HG02588 (cell line): Measurements from ENCODE around the gene REM2.
A peak's percentile ranks its signal among the peaks of the same experiment; 100 is the strongest.

Experiments
- ATAC-seq: cut with Tn5 transposase; IDR thresholded peaks from one replicate; pipeline ENCODE4 v1.9.1; 2021; ENCODE audit warnings: mild to moderate bottlenecking, moderate library complexity; ENCODE audit not compliant: unreplicated experiment

REM2 gene

DNA sequence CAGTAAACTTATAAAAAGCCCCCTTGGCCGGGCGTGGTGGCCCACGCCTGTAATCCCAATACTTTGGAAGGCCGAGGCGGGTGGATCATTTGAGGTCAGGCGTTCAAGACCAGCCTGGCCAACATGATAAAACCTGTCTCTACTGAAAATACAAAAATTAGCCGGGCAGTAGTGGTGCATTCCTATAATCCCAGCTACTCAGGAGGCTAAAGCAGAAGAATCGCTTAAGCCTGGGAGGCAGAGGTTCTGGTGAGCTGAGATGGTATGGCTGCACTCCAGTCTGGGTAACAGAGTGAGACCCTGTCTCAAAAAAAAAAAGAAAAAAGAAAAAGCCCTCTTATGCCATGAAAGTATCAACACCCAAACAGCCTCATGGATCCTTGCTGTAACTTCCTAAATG, 42.5 kb downstream of the REM2 start:
- no peak for ATAC-seq

DNA sequence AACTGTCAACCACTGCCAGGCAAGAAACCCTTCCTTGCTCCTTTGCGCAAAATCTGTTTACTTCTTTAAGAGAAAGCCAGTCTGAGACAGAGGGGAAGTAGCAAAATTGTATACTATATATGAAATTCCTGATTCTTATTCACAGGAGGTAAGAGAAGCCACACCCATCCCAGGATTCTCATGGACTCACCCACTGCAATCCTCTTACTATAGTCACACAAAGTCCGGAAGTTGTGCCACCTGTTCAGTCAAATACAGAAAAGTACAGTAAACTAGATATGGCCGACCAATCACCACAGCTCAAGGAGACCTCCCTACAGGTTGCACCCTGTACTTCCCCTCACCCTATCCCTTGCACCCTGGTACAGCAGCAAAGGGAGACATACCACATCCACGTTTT, 43.3 kb downstream of the REM2 start:
- ATAC-seq = no peak

DNA sequence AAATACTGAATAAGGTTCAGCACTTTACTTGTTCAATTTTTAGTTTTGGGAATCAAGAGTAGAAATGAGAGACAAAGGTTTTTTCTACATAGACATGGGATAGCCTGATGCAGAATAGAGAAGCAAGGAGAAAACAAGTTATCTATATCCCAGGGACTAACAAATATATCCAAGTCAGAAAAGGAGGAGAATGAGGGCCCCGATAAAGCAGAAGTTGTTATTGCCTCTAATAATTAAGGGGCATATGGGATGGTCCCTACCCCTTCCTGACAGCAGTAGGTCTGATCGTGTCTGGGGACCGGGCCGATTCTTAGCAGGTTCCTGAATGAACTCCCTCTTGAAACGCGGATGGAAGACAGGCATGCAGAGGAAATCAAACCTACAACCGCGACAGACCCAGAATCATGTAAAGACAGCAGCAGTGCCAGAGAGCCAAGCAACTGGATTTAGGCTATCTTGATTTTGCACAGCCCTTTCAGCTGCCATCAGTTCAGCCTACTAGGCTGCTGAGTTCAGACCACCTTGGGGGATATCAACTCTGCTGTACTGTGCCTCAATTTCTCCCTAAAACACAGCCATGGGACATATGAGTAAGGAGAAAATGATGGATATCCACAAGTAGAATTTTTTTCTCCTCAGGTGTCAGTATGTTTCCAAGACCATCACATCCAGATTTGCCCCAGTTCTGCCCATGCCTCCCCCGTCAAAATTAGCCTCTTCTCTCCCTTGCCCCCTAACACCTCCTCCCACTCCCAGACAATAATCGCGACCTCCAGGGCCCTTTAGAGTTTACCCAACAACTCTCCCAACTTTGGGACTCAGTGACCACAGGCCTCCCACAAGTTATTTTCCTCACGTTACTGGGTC, 45.4 kb downstream of the REM2 start:
- ATAC-seq = no peak

DNA sequence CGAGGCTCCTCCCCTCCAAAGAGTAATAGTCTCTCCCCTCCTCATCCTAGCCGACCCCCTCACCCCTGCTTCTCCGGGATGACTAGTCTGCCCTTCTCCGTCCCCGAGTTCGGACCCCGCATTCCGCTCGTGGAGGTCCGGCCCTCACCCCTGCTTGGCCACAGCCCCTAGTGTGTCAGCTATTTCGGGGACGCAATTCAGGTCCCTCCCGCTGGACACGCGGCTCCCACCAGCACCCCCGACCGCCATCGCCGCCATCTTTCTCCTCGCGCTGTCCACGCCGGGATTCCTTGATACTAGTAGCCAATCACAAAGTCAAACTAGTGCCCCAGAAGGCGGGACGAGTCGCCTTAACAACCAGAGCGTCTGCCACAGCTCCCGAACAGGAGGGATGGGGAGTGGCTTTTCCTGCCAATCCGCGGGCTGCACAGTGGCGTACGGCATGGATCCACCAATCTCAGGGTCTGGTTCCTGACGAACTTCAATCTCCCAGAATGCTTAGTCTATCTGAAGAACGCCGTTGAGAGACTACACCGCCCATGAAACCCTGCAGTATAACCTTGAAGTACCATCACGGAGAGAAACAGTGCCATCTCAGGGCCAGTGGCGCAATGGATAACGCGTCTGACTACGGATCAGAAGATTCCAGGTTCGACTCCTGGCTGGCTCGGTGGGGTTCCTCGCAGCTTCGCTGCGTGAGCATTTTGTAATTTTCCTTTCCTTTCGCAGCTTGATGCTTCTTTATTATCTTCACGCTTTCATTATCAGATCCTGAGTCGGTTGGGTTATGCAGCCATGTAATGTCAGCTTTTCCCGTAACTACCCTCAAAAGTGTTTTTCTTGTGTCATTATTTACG, 46.3 kb downstream of the REM2 start, which contains the start of gene PRMT5:
Gene PRMT5, minus strand, starts transcription at position 273 of the 857 bp plus-strand sequence. Its CDS starts 15 bp downstream, at position 258.
- peak; percentile 92 for ATAC-seq

DNA sequence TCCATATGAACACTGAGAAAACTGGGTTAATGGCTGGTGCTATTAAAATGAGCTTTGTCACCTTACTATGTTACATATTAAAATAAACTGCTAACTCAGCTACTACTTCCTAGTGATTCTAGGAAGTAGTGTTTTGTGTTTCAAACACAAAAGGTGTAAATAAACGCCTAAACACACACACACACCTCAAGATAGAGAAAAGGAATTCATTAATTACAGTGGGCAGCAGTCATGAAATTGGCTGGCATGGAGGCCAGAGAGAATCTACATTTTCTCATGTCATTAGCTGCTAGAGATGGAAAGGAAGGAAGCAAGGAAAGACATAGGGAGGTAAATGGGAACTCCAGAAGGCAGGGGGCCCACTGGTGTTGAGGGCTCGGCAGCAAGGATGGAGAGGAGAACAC, 46.9 kb downstream of the REM2 start:
- no peak for ATAC-seq

DNA sequence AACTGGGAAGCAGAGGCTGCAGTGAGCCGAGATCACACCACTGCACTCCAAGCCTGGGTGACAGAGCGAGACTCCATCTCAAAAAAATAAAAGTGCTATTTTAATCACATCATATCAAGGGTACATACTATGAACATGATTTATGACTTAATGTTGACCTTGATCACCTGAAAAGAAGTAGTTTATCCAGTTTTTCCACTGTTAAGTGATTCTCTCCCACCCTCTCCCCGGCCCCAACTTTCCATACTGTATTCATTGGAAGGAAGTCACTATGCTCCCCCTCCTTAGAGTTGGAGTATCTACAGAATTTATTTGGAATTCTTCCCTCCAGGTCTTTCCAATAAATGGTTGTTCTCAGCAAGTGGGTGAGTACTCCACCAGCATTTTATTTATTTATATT, 49.1 kb downstream of the REM2 start:
- ATAC-seq = no peak

DNA sequence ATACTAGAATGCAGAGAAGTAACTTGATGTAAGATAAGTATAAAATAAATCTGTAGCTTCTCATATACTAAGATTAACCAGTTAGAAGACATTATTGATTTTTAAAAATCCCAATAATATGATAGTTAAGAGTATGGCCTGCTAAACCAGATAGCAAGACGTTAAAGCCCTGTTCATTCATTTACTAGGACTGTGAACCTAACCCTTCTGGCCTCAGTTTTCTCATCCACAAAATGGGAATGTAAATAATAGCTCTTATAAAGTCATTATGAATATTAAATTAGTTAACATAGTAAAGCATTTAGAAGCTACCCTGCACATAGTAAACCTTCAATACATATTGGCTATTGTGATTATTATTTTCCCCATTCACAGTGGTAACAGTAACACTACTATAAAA, 52.1 kb downstream of the REM2 start:
- no peak for ATAC-seq
